Fibroblast of lung (primary cell): Measurements from ENCODE around the gene CHAD. TPM values are rescaled to one million over a fixed set of nuclear protein-coding genes. Genes with fewer than 3 reads are reported as not detected.

Experiments
- DNase-seq, 2 donors: peaks; one replicate each; pipeline versions ENCODE4 v3.0.0 to v3.0.0-alpha.2; 2010; ENCODE audit warnings: low read depth in 2 of 2
- H2AFZ ChIP-seq: 2 replicates; pipeline ENCODE4 v1.5.1; 2012; ENCODE audit warnings: low read length, control low read depth, inconsistent platforms
- H3K27ac ChIP-seq: 2 replicates; pipeline ENCODE4 v1.5.1; 2011; ENCODE audit warnings: low read length, control low read depth; ENCODE audit not compliant: insufficient read depth
- H3K27me3 ChIP-seq: 2 replicates; pipeline ENCODE4 v1.5.1; 2011; ENCODE audit warnings: mild to moderate bottlenecking, low read length; ENCODE audit not compliant: control insufficient read depth, insufficient read depth
- H3K36me3 ChIP-seq: 2 replicates; pipeline ENCODE4 v1.5.1; 2011; ENCODE audit warnings: low read length; ENCODE audit not compliant: control insufficient read depth, insufficient read depth
- H3K4me1 ChIP-seq: 2 replicates; pipeline ENCODE4 v1.5.1; 2011; ENCODE audit warnings: low read length; ENCODE audit not compliant: control insufficient read depth, insufficient read depth; ENCODE audit errors: extremely low read depth
- H3K4me2 ChIP-seq: 2 replicates; pipeline ENCODE4 v1.5.1; 2011; ENCODE audit warnings: low read length, control low read depth; ENCODE audit not compliant: insufficient read depth; ENCODE audit errors: extremely low read depth
- H3K4me3 ChIP-seq, 4 experiments: fragments of 200-600 bp in 1 of 4; sonication (generic) in 1 of 4; replicated peaks in 1 of 4; 2 replicates each; pipeline ENCODE4 v1.5.1; 2011 to 2016; ENCODE audit warnings: low read length in 4 of 4, low read depth in 3 of 4, mild to moderate bottlenecking in 3 of 4, control low read depth in 2 of 4, inconsistent platforms in 1 of 4, mixed read lengths in 1 of 4; ENCODE audit not compliant: insufficient read depth in 1 of 4; ENCODE audit errors: control extremely low read depth in 1 of 4
- H3K79me2 ChIP-seq: 2 replicates; pipeline ENCODE4 v1.5.1; 2012; ENCODE audit warnings: mild to moderate bottlenecking, low read length, inconsistent platforms; ENCODE audit not compliant: control insufficient read depth, insufficient read depth
- H3K9ac ChIP-seq: 2 replicates; pipeline ENCODE4 v1.5.1; 2011; ENCODE audit warnings: mild to moderate bottlenecking, low read length, control low read depth; ENCODE audit not compliant: insufficient read depth
- H3K9me3 ChIP-seq: 2 replicates; pipeline ENCODE4 v1.5.1; 2012; ENCODE audit warnings: low read depth, low read length; ENCODE audit not compliant: control insufficient read depth, insufficient read depth
- H4K20me1 ChIP-seq: 2 replicates; pipeline ENCODE4 v1.5.1; 2011; ENCODE audit warnings: low read length; ENCODE audit not compliant: control insufficient read depth, insufficient read depth; ENCODE audit errors: extremely low read depth
- EZH2 ChIP-seq: IDR thresholded peaks from 2 replicates; pipeline ENCODE4 v1.5.1; 2012; ENCODE audit warnings: low read length, control low read depth, mild to moderate bottlenecking; ENCODE audit errors: missing control alignments
- polyA plus RNA-seq, 2 donors: library from polyadenylated mRNA; depleted of rRNA in 1 of 2; stranded (reverse) in 1 of 2; unstranded in 1 of 2; fragments of >200 nt; gene quantifications; 2 replicates each; pipeline ENCODE4 v1.2.1, GENCODE V29; 2011 to 2012; ENCODE audit warnings: missing spikeins in 1 of 2
- total RNA-seq: library from RNA; depleted of rRNA; stranded (reverse); fragments of >200 nt; gene quantifications from 2 replicates; pipeline ENCODE4 v1.2.1, GENCODE V29; 2014
- TF ChIP-seq, protein P1 (sequence below), 2 donors: IDR thresholded peaks in 1 of 2; conservative IDR thresholded peaks in 1 of 2; 1 replicate in 1 of 2; 2 replicates in 1 of 2; pipeline ENCODE4 v1.5.1; 2011 to 2012; ENCODE audit warnings: low read length in 2 of 2, control low read depth in 1 of 2, inconsistent platforms in 1 of 2, low read depth in 1 of 2, mild to moderate bottlenecking in 1 of 2

Gene CHAD
- total and polyA plus RNA-seq, 2 donors (not counting 1 experiment from before 2014, with no cell fraction given), result not detected

DNA sequence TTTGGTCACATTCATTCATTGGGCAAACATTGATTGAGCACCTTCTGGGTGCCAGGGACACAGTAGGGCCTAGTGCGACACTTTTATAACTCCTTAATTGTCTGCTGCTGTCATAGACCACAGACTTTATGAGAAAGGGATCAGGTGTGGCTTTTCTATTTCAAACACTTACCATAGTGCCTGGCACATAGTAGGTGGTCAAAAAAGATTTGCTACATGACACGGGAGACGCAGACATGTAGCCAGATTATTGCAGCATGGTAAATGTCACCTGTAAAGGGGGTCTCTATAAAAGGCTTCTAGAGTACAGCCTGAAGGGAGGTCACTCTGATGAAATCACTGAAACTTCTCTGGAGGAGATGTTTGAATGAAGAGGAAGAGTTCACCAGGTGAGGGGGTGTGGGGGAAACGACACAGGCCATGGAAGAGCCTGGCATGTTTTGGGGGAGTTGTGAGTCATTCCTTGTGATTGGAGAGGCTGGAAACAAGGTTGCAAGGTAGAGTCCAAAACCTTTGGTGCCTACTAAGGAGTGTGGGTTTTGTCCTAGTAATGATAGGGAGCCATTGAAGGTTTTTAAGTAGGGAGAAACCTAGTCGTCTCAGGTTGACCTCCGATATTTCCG lies 11.6 kb upstream of the CHAD start:
- H3K4me3 ChIP-seq, result peak overlapping the region in 1 of 4 experiments; percentile 91
- no peak overlapping the region for H3K9ac ChIP-seq
- H3K79me2 ChIP-seq, result peaks cover 6% of the 10 kb centered on the region
- peaks cover 8% of the 10 kb centered on the region for H3K36me3 ChIP-seq
- no peak overlapping the region for H3K27ac ChIP-seq
- no peak for DNase-seq
- H3K27me3 ChIP-seq, result peaks cover 3% of the 10 kb centered on the region
- no peaks in the 10 kb centered on the region for H4K20me1 ChIP-seq
- H3K4me1 ChIP-seq, result peaks cover 12% of the 10 kb centered on the region
- TF ChIP-seq, protein P1, sequence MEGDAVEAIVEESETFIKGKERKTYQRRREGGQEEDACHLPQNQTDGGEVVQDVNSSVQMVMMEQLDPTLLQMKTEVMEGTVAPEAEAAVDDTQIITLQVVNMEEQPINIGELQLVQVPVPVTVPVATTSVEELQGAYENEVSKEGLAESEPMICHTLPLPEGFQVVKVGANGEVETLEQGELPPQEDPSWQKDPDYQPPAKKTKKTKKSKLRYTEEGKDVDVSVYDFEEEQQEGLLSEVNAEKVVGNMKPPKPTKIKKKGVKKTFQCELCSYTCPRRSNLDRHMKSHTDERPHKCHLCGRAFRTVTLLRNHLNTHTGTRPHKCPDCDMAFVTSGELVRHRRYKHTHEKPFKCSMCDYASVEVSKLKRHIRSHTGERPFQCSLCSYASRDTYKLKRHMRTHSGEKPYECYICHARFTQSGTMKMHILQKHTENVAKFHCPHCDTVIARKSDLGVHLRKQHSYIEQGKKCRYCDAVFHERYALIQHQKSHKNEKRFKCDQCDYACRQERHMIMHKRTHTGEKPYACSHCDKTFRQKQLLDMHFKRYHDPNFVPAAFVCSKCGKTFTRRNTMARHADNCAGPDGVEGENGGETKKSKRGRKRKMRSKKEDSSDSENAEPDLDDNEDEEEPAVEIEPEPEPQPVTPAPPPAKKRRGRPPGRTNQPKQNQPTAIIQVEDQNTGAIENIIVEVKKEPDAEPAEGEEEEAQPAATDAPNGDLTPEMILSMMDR (conservative IDR thresholded peaks at IDR 0.05 in 1 of 2, IDR thresholded peaks at IDR 0.05 in 1 of 2; ENCODE audit: low read depth in 1 of 2, low read length in 2 of 2), result no peak
- TF ChIP-seq EZH2, result no peak
- H2AFZ ChIP-seq, result no peak overlapping the region
- no peaks in the 10 kb centered on the region for H3K9me3 ChIP-seq
- H3K4me2 ChIP-seq, result peak overlapping the region; percentile 92

DNA sequence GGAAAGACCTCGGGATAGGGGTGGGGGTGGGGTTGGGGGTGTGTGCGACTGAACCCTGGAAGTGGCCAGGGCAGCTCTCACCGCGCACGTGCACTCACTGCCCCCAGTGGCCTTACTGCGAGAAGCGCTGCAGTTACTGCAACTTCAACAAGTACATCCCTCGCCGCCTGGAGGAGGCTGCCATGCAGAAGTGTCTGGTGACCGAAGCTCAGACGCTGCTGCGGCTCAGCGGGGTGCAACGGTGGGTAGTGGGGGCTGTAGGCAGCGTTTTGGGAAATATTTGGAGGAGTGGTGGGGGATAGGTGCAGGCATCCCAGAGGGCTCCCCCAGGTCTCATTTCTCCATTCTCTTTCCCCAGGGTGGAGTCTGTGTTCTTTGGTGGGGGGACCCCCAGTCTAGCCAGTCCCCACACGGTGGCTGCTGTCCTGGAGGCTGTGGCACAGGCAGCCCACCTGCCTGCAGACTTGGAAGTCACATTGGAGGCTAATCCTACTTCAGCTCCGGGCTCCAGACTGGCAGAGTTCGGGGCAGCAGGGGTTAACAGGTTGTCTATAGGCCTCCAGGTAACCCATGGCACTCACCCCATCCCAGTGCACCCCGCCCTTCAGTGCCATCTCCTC lies 11.0 kb upstream of the CHAD start:
- peak; percentile 70 to 81 for DNase-seq
- no peaks in the 10 kb centered on the region for H4K20me1 ChIP-seq
- H3K79me2 ChIP-seq, result peaks cover 6% of the 10 kb centered on the region
- H3K27ac ChIP-seq, result peak overlapping the region; percentile 65
- H3K9ac ChIP-seq, result peak overlapping the region; percentile 69
- TF ChIP-seq EZH2, result no peak
- TF ChIP-seq, protein P1 (conservative IDR thresholded peaks at IDR 0.05 in 1 of 2, IDR thresholded peaks at IDR 0.05 in 1 of 2; ENCODE audit: low read depth in 1 of 2, low read length in 2 of 2), result peak; percentile 40 to 60
- H3K36me3 ChIP-seq, result peaks cover 7% of the 10 kb centered on the region
- peaks cover 12% of the 10 kb centered on the region for H3K4me1 ChIP-seq
- H3K9me3 ChIP-seq, result no peaks in the 10 kb centered on the region
- H2AFZ ChIP-seq, result peak overlapping the region; percentile 77
- H3K4me3 ChIP-seq, result peak overlapping the region; percentile 87 to 96 (median 92)
- H3K4me2 ChIP-seq, result peak overlapping the region; percentile 97
- peaks cover 3% of the 10 kb centered on the region for H3K27me3 ChIP-seq

- peaks cover 4% of the 10 kb centered on the region for H3K36me3 ChIP-seq
- H3K4me3 ChIP-seq, result peak within 1 kb of the TSS; percentile 87 to 96 (median 92)
- H3K4me2 ChIP-seq, result peak within 1 kb of the TSS; percentile 97
- peak within 1 kb of the TSS; percentile 65 for H3K27ac ChIP-seq
- peak within 1 kb of the TSS; percentile 83 for H2AFZ ChIP-seq
- no peak for TF ChIP-seq EZH2
- TF ChIP-seq, protein P1 (conservative IDR thresholded peaks at IDR 0.05 in 1 of 2, IDR thresholded peaks at IDR 0.05 in 1 of 2; ENCODE audit: low read depth in 1 of 2, low read length in 2 of 2), result peak; percentile 41 to 59
- peaks cover 6% of the 10 kb centered on the region for H3K79me2 ChIP-seq
- peak within 1 kb of the TSS; percentile 69 for H3K9ac ChIP-seq
- H4K20me1 ChIP-seq, result no peaks in the 10 kb centered on the region
- H3K27me3 ChIP-seq, result peaks cover 3% of the 10 kb centered on the region
- H3K9me3 ChIP-seq, result no peaks in the 10 kb centered on the region
- peak; percentile 84 to 87 for DNase-seq
- H3K4me1 ChIP-seq, result peaks cover 12% of the 10 kb centered on the region
Measured at GRCh38 chr17:50478391-50479381, 10.0 kb upstream of the CHAD start, which contains the start of gene RSAD1. Gene RSAD1, plus strand, starts transcription at chr17:50478860. Its CDS starts 25 bp downstream, at chr17:50478885.
